Lung (tissue), 12 donors: Measurements from ENCODE around the gene DLG4. TPM values are rescaled to one million over a fixed set of nuclear protein-coding genes. Genes with fewer than 3 reads are reported as not detected.

Experiments
- ATAC-seq: fragments of 200-7000 bp; cut with Tn5 transposase; one replicate; pipeline ENCODE4 v1.9.1; 2020; ENCODE audit warnings: moderate number of reproducible peaks; ENCODE audit not compliant: insufficient read depth, low FRiP score
- DNase-seq, 3 donors: peaks; one replicate each; pipeline ENCODE4 v3.0.0-alpha.2; 2013 to 2017
- H3K27ac ChIP-seq, 2 donors: one replicate each; pipeline ENCODE4 v1.5.1; 2013; ENCODE audit warnings: mild to moderate bottlenecking in 2 of 2, moderate library complexity in 2 of 2, control low read depth in 1 of 2, inconsistent platforms in 1 of 2, low read depth in 1 of 2, low read length in 1 of 2
- H3K27me3 ChIP-seq, 3 donors: one replicate each; pipeline ENCODE4 v1.5.1; 2013; ENCODE audit warnings: low read length in 2 of 3; ENCODE audit not compliant: control insufficient read depth in 3 of 3, insufficient read depth in 3 of 3
- H3K36me3 ChIP-seq, 4 donors: one replicate each; pipeline ENCODE4 v1.5.1; 2013; ENCODE audit warnings: low read length in 4 of 4, mild to moderate bottlenecking in 1 of 4, moderate library complexity in 1 of 4; ENCODE audit not compliant: control insufficient read depth in 4 of 4, insufficient read depth in 4 of 4
- H3K4me1 ChIP-seq, 5 donors: one replicate each; pipeline ENCODE4 v1.5.1; 2013; ENCODE audit warnings: low read length in 5 of 5, mild to moderate bottlenecking in 2 of 5, moderate library complexity in 1 of 5; ENCODE audit not compliant: control insufficient read depth in 5 of 5, insufficient read depth in 5 of 5
- H3K4me3 ChIP-seq: one replicate; pipeline ENCODE4 v1.5.1; 2013; ENCODE audit warnings: mild to moderate bottlenecking, control low read depth, moderate library complexity
- H3K9ac ChIP-seq, 2 donors: one replicate each; pipeline ENCODE4 v1.5.1; 2013; ENCODE audit warnings: low read length in 2 of 2, control low read depth in 1 of 2; ENCODE audit not compliant: insufficient read depth in 1 of 2
- H3K9me3 ChIP-seq, 4 donors: one replicate each; pipeline ENCODE4 v1.5.1; 2013; ENCODE audit warnings: low read length in 3 of 4, mild to moderate bottlenecking in 1 of 4, moderate library complexity in 1 of 4; ENCODE audit not compliant: control insufficient read depth in 4 of 4, insufficient read depth in 3 of 4
- CTCF ChIP-seq: IDR thresholded peaks from 2 replicates; pipeline ENCODE4 v1.5.1; 2012; ENCODE audit warnings: mild to moderate bottlenecking; ENCODE audit errors: control extremely low read depth, extremely low read depth
- WGBS, 2 donors: extraction: QIAGEN DNeasy Blood & Tissue Kit; methylation state at CpG; one replicate each; pipeline ENCODE4 v1.1.7; 2013; 5-methylcytosine and 5-hydroxymethylcytosine counted together
- polyA plus RNA-seq, 2 donors: library from polyadenylated mRNA; stranded (reverse); fragments of 200-250 nt; gene quantifications; one replicate each; pipeline ENCODE4 v1.2.1, GENCODE V29; 2013
- total RNA-seq, 2 donors: library from RNA; depleted of rRNA in 1 of 2; stranded (reverse); fragments of >200 nt in 1 of 2; gene quantifications; one replicate each; pipeline ENCODE4 v1.2.1, GENCODE V29; 2014 to 2021
- donor health status: control.
- donor health status: control.
- donor health status: Bipolar disorder and iron deficiency.
- donor health status: healthy.
- donor health status: DM: yes; HTN: yes; CAD: no.

DLG4 gene
- total and polyA plus RNA-seq, 4 donors = 10.0 to 20.1 (median 15.2) TPM

GRCh38 chr17:7258731-7259554 lies 39.3 kb upstream of the DLG4 start:
- H3K9me3 ChIP-seq = no peaks in the 10 kb centered on the region
- no peak for TF ChIP-seq CTCF
- ATAC-seq (peak; percentile 21), DNase-seq (no peak)
- no peak overlapping the region for H3K9ac ChIP-seq
- peaks cover 0 to 11% (median 0%) of the 10 kb centered on the region in 5 donors for H3K4me1 ChIP-seq
- peaks cover 0 to 20% (median 18%) of the 10 kb centered on the region in 3 donors for H3K27me3 ChIP-seq
- H3K36me3 ChIP-seq = peaks cover 0 to 29% (median 12%) of the 10 kb centered on the region in 4 donors
- 64 to 72% methylated on average over 7 of the region's 7 CpGs for WGBS, 2 donors
- H3K4me3 ChIP-seq = no peak overlapping the region
- peak overlapping the region in 1 of 2 donors; percentile 23 for H3K27ac ChIP-seq

DNA sequence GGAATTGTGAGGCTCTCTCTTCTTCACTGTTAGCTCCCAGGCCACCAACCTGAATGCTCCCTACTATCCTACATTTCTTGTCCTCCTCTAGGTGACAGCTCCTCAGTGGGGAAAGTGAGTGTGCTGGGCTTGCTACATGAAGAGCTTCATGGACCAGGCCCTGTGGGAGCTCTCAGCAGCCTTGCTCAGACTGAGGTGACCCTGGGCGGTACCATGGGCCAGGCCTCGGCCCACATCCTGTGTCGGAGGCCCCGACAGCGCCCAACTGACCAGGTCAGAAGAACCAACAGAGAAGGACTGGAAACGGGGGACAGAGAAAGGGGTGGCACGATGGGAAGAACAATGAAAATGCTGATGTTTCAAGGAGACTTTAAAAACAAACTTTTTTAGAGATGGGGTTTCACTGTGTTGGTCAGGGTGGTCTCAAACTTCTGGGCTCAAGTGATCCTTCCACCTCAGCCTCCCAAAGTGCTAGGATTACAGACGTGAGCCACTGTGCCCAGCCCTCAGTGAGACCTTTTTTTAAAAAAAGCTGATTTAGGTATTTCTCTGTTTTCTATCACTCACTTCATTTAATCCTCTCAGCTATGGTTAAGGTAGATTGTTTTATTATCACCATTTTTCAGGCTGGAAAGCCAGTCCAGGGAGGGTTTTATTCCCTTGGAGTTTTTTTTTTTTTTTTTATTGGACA lies 37.3 kb upstream of the DLG4 start:
- DNase-seq (no peak), ATAC-seq (no peak)
- peak overlapping the region in 1 of 2 donors; percentile 10 for H3K27ac ChIP-seq
- no peaks in the 10 kb centered on the region for H3K9me3 ChIP-seq
- peaks cover 0 to 6% (median 3%) of the 10 kb centered on the region in 3 donors for H3K27me3 ChIP-seq
- WGBS, 2 donors = 89 to 95% methylated on average over 8 of the region's 8 CpGs
- TF ChIP-seq CTCF = no peak
- H3K9ac ChIP-seq = no peak overlapping the region
- H3K4me1 ChIP-seq = peaks cover 0 to 13% (median 3%) of the 10 kb centered on the region in 5 donors
- H3K36me3 ChIP-seq = peaks cover 0 to 30% (median 12%) of the 10 kb centered on the region in 4 donors
- no peak overlapping the region for H3K4me3 ChIP-seq

- Histone ChIP-seq H3K4me3 (no peak overlapping the region), H3K9me3 (no peaks in the 10 kb centered on the region), H3K27me3 (no peaks in the 10 kb centered on the region), H3K36me3 (peaks cover 0 to 27% (median 12%) of the 10 kb centered on the region in 4 donors), H3K9ac (no peak overlapping the region), H3K27ac (no peak overlapping the region), H3K4me1 (peaks cover 0 to 22% (median 6%) of the 10 kb centered on the region in 5 donors)
- DNase-seq (no peak), ATAC-seq (no peak)
- 89 to 94% methylated on average over 4 of the region's 4 CpGs for WGBS, 2 donors
- TF ChIP-seq CTCF = no peak
These were observed 34.9 kb upstream of the DLG4 start for GRCh38 chr17:7254511-7254910.
